SW 1271 (cell line): ENCODE measurements around the gene ZNF12.
"Not testable (repeated sequence)": the region's sequence is repeated elsewhere in the genome, so short reads cannot be mapped to it uniquely, and the experiment has no call there.

Experiments
- DNase-seq, 2 experiments: peaks; one replicate each; lab custom pipeline; 2025; lab: John Stamatoyannopoulos, UW

Gene ZNF12

GRCh38 chr7:6691609-6692106 lies 15.1 kb downstream of the ZNF12 start:
- no peak for DNase-seq

GRCh38 chr7:6691103-6691502 lies 15.6 kb downstream of the ZNF12 start:
- no peak for DNase-seq

- DNase-seq, result no peak
Observed at GRCh38 chr7:6680146-6680545, 26.6 kb downstream of the ZNF12 start.

GRCh38 chr7:6675807-6676405 lies 30.8 kb downstream of the ZNF12 start:
- no peak for DNase-seq

GRCh38 chr7:6670851-6671250 lies 35.9 kb downstream of the ZNF12 start:
- DNase-seq, result not testable (repeated sequence)

- no peak for DNase-seq
Observed at GRCh38 chr7:6658618-6659345, 48.0 kb downstream of the ZNF12 start.

GRCh38 chr7:6656413-6656812 lies 50.3 kb downstream of the ZNF12 start:
- no peak for DNase-seq

- no peak for DNase-seq
Observed at GRCh38 chr7:6655636-6656385, 50.9 kb downstream of the ZNF12 start.

GRCh38 chr7:6654842-6655610 lies 51.7 kb downstream of the ZNF12 start:
- no peak for DNase-seq

GRCh38 chr7:6654113-6654841 lies 52.5 kb downstream of the ZNF12 start:
- DNase-seq, result no peak

GRCh38 chr7:6653071-6654003 lies 53.4 kb downstream of the ZNF12 start:
- no peak for DNase-seq

- no peak for DNase-seq
Observed at GRCh38 chr7:6652446-6653011, 54.2 kb downstream of the ZNF12 start.

- no peak for DNase-seq
Observed at GRCh38 chr7:6651851-6652445, 54.8 kb downstream of the ZNF12 start.

GRCh38 chr7:6650521-6651011 lies 56.2 kb downstream of the ZNF12 start:
- no peak for DNase-seq

- DNase-seq, result no peak
Observed at GRCh38 chr7:6650086-6650485, 56.7 kb downstream of the ZNF12 start.

- no peak for DNase-seq
Observed at GRCh38 chr7:6649241-6649961, 57.3 kb downstream of the ZNF12 start.

- DNase-seq, result no peak
Observed at GRCh38 chr7:6648815-6649104, 58.0 kb downstream of the ZNF12 start.

- DNase-seq, result no peak
Observed at GRCh38 chr7:6648066-6648814, 58.5 kb downstream of the ZNF12 start.
